ENCODE measurements around the gene BMP8A. TPM values are rescaled to one million over a fixed set of nuclear protein-coding genes. Genes with fewer than 3 reads are reported as not detected.
A peak's percentile ranks its signal among the peaks of the same experiment; 100 is the strongest.

The BMP8A gene, protein sequence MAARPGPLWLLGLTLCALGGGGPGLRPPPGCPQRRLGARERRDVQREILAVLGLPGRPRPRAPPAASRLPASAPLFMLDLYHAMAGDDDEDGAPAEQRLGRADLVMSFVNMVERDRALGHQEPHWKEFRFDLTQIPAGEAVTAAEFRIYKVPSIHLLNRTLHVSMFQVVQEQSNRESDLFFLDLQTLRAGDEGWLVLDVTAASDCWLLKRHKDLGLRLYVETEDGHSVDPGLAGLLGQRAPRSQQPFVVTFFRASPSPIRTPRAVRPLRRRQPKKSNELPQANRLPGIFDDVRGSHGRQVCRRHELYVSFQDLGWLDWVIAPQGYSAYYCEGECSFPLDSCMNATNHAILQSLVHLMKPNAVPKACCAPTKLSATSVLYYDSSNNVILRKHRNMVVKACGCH
- polyA plus RNA-seq (not detected in 3 replicates), polyA minus RNA-seq (not detected in 3 replicates)
- polyA plus RNA-seq (2011; ENCODE audit: low read depth): not detected
- not detected in 2 replicates for polyA plus RNA-seq (2011; cell fraction: cytosol; rRNA removed)
- 0.08 TPM in 1 of 2 replicates, not detected in the other for polyA plus RNA-seq (2011; cell fraction: nucleus; rRNA removed)
- polyA plus RNA-seq (2012; ENCODE audit: low replicate concordance): 0.08 TPM in 1 of 2 replicates, not detected in the other
- not detected for polyA minus RNA-seq (2011; cell fraction: cytosol; rRNA and poly(A)+ RNA removed)
- not detected in 2 replicates for polyA minus RNA-seq (2011; cell fraction: nucleus; rRNA and poly(A)+ RNA removed)

DNA sequence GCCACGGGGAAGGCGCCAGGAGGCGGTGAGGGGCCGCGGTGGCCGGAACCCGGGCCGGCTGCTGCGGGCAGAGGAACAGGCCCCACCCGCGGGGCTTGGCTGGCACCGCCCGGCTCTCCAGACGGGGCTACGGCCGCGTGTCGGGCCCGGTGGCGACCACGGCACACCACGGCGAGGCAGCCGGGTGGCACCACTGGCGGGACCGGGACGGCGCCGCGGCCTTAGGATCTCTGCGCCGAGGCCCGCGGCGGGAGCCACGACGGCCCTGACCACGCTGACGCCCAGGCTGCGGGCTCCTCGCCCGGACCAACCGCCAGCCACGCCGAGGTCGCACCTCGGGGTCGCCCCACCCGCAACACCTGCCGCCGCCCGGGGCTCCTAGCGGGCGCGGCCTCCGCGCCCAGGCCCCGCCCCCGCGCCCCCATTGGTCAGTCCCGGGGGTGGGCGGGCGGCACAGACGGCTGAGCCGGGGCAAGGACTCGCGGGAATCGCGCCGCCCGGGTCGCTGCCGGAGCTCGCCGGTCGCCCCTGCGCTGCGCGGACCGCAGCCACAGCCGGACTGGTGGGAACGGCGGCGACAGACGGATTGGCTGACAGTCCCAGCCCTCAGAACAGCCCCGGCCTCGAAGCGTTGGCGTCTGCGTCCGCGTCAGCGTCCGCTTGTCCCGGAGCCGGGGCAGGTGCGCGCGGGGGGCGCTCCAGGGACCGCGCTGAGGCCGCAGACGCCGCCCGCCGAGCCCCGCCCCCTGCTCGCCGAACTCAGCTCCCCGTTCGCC is at the start of gene BMP8A:
Gene BMP8A (plus strand): TSS at position 491 of the 776 bp plus-strand sequence. CDS start 356 bp downstream, outside the sequence.
- Histone ChIP-seq H3K4me3 (ENCODE audit: control insufficient read depth in 2 of 3, extremely low read depth in 1 of 3, insufficient read depth in 2 of 3, low read depth in 1 of 3, low read length in 3 of 3) (peak within 1 kb of the TSS; percentile 14 to 27 (median 22)), H2AFZ (ENCODE audit: control insufficient read depth, low read length) (peak within 1 kb of the TSS; percentile 19), H3K9ac (ENCODE audit: control insufficient read depth, extremely low read depth, insufficient read depth, low read length) (no peak within 1 kb of the TSS), H3K9me3 (ENCODE audit: control insufficient read depth, low read depth, low read length) (no peaks in the 10 kb centered on the region), H3K27ac (ENCODE audit: control insufficient read depth, insufficient read depth, low read length) (no peak within 1 kb of the TSS), H3K4me2 (ENCODE audit: control insufficient read depth, extremely low read depth, insufficient read depth, low read depth, low read length) (peak within 1 kb of the TSS; percentile 48), H3K79me2 (ENCODE audit: control insufficient read depth, insufficient read depth, low read length) (no peaks in the 10 kb centered on the region), H3K27me3 (ENCODE audit: control insufficient read depth, extremely low read depth, insufficient read depth, low read length) (peaks cover 18% of the 10 kb centered on the region), H3K36me3 (ENCODE audit: control insufficient read depth in 2 of 2, extremely low read depth in 1 of 2, insufficient read depth in 2 of 2, low read length in 2 of 2) (peaks cover 2 to 8% of the 10 kb centered on the region in 2 experiments), H3K4me1 (ENCODE audit: control insufficient read depth, extremely low read depth, insufficient read depth, low read length) (no peaks in the 10 kb centered on the region), H3K9me1 (ENCODE audit: control insufficient read depth, extremely low read depth, insufficient read depth, low read length) (no peaks in the 10 kb centered on the region), H4K20me1 (ENCODE audit: control insufficient read depth, extremely low read depth, insufficient read depth, low read length) (no peaks in the 10 kb centered on the region)
- dilution Hi-C loops (cut with MboI; ENCODE audit: extremely low pct_ligation_motif_present, low sequenced_read_pairs): no loop called here
- no peak for FAIRE-seq
- no peak for TF ChIP-seq EZH2 (IDR thresholded peaks at IDR 0.05; ENCODE audit: low read length)
- TF ChIP-seq, protein P1, sequence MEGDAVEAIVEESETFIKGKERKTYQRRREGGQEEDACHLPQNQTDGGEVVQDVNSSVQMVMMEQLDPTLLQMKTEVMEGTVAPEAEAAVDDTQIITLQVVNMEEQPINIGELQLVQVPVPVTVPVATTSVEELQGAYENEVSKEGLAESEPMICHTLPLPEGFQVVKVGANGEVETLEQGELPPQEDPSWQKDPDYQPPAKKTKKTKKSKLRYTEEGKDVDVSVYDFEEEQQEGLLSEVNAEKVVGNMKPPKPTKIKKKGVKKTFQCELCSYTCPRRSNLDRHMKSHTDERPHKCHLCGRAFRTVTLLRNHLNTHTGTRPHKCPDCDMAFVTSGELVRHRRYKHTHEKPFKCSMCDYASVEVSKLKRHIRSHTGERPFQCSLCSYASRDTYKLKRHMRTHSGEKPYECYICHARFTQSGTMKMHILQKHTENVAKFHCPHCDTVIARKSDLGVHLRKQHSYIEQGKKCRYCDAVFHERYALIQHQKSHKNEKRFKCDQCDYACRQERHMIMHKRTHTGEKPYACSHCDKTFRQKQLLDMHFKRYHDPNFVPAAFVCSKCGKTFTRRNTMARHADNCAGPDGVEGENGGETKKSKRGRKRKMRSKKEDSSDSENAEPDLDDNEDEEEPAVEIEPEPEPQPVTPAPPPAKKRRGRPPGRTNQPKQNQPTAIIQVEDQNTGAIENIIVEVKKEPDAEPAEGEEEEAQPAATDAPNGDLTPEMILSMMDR (optimal IDR thresholded peaks at IDR 0.05 in 1 of 3, IDR thresholded peaks at IDR 0.05 in 1 of 3, conservative IDR thresholded peaks at IDR 0.05 in 1 of 3; ENCODE audit: extremely low read depth in 1 of 3, insufficient read depth in 2 of 3, low read length in 3 of 3): no peak
- no peak for DNase-seq (ENCODE audit: low read depth, low spot score)

DNA sequence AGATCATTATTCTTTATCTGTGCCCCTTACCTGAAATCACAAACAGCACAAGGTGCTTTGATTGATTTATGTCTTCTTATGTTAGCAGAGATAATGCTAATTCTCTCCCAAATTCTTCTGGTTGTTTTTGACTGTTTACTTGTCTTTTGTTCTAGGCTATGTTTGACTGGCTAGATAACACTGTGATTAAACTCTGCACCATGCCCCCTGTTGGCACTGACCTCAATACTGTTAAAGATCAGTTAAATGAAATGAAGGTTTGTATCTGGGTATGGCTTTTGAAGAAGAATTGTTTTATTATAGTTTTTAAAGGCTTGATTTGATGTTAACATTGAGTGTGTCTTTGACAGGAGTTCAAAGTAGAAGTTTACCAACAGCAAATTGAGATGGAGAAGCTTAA is 49.6 kb upstream of the BMP8A start:
- Histone ChIP-seq H3K36me3 (ENCODE audit: control insufficient read depth in 2 of 2, extremely low read depth in 1 of 2, insufficient read depth in 2 of 2, low read length in 2 of 2) (peaks cover 35 to 37% of the 10 kb centered on the region in 2 experiments), H3K27ac (ENCODE audit: control insufficient read depth, insufficient read depth, low read length) (no peak overlapping the region)
- FAIRE-seq: no peak

More for the DNA sequence above, 49.6 kb upstream of the BMP8A start:
- H3K9me1 ChIP-seq (ENCODE audit: control insufficient read depth, extremely low read depth, insufficient read depth, low read length): no peaks in the 10 kb centered on the region
- no peak overlapping the region for H3K4me3 ChIP-seq (ENCODE audit: control insufficient read depth in 2 of 3, extremely low read depth in 1 of 3, insufficient read depth in 2 of 3, low read depth in 1 of 3, low read length in 3 of 3)
- H3K79me2 ChIP-seq (ENCODE audit: control insufficient read depth, insufficient read depth, low read length): no peaks in the 10 kb centered on the region
- no peaks in the 10 kb centered on the region for H3K4me1 ChIP-seq (ENCODE audit: control insufficient read depth, extremely low read depth, insufficient read depth, low read length)
- DNase-seq (ENCODE audit: low read depth, low spot score): no peak
- H3K27me3 ChIP-seq (ENCODE audit: control insufficient read depth, extremely low read depth, insufficient read depth, low read length): no peaks in the 10 kb centered on the region
- H3K4me2 ChIP-seq (ENCODE audit: control insufficient read depth, extremely low read depth, insufficient read depth, low read depth, low read length): no peak overlapping the region
- no peaks in the 10 kb centered on the region for H3K9me3 ChIP-seq (ENCODE audit: control insufficient read depth, low read depth, low read length)
- H3K9ac ChIP-seq (ENCODE audit: control insufficient read depth, extremely low read depth, insufficient read depth, low read length): no peak overlapping the region
- no peak overlapping the region for H2AFZ ChIP-seq (ENCODE audit: control insufficient read depth, low read length)
- no peaks in the 10 kb centered on the region for H4K20me1 ChIP-seq (ENCODE audit: control insufficient read depth, extremely low read depth, insufficient read depth, low read length)
- TF ChIP-seq EZH2 (IDR thresholded peaks at IDR 0.05; ENCODE audit: low read length): no peak
- TF ChIP-seq, protein P1 (optimal IDR thresholded peaks at IDR 0.05 in 1 of 3, IDR thresholded peaks at IDR 0.05 in 1 of 3, conservative IDR thresholded peaks at IDR 0.05 in 1 of 3; ENCODE audit: extremely low read depth in 1 of 3, insufficient read depth in 2 of 3, low read length in 3 of 3): no peak
- dilution Hi-C loops (cut with MboI; ENCODE audit: extremely low pct_ligation_motif_present, low sequenced_read_pairs): no loop called here

Measured in keratinocyte (primary cell).